HG03159 (cell line): ENCODE data around the gene ORM1.

Experiments used
- ATAC-seq: cut with Tn5 transposase; IDR thresholded peaks from one replicate; pipeline ENCODE4 v1.9.1; 2021; ENCODE audit warnings: mild to moderate bottlenecking, moderate library complexity; ENCODE audit not compliant: unreplicated experiment

ORM1 gene

GRCh38 chr9:114375386-114376175 is 52.7 kb downstream of the ORM1 start:
- ATAC-seq = no peak
